ENCODE data around the gene ESRP2. TPM values are rescaled to one million over a fixed set of nuclear protein-coding genes. Genes with fewer than 3 reads are reported as not detected.

ESRP2 gene
- total and polyA plus RNA-seq, 12 donors: 0.07 to 1.0 (median 0.44) TPM

DNA sequence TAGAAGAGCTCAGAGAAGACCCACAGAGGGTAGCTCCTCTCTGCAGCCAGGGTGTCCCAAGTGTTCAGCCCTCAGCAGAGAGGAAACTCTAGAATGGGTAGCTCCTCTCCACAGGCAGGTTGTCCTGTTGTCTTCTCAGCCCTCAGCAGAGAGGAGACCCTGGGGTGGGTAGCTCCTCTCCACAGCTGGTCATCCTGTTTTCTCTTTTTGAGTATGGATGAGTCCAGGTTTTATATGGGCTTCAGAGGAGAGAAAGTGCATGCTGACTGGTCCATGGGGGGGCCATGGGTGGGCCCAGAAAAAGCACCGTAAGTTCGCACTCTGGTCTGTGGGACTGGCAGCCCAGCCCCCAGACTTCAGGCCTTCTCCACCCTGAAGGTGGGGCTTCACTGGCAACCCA is 48.4 kb downstream of the ESRP2 start:
- Histone ChIP-seq H3K4me3 (no peak overlapping the region), H3K4me1 (peaks cover 0 to 10% (median 0%) of the 10 kb centered on the region in 9 donors), H3K9me3 (no peaks in the 10 kb centered on the region), H3K27me3 (no peaks in the 10 kb centered on the region), H3K36me3 (peaks cover 0 to 99% (median 39%) of the 10 kb centered on the region in 9 donors), H3K27ac (no peak overlapping the region)
- intact Hi-C loops (cut with DNase I): no loop called here
- DNase-seq (no peak), ATAC-seq (no peak)
- WGBS, 2 donors: 94 to 100% methylated on average over 2 of the region's 2 CpGs
- TF ChIP-seq, protein P1, sequence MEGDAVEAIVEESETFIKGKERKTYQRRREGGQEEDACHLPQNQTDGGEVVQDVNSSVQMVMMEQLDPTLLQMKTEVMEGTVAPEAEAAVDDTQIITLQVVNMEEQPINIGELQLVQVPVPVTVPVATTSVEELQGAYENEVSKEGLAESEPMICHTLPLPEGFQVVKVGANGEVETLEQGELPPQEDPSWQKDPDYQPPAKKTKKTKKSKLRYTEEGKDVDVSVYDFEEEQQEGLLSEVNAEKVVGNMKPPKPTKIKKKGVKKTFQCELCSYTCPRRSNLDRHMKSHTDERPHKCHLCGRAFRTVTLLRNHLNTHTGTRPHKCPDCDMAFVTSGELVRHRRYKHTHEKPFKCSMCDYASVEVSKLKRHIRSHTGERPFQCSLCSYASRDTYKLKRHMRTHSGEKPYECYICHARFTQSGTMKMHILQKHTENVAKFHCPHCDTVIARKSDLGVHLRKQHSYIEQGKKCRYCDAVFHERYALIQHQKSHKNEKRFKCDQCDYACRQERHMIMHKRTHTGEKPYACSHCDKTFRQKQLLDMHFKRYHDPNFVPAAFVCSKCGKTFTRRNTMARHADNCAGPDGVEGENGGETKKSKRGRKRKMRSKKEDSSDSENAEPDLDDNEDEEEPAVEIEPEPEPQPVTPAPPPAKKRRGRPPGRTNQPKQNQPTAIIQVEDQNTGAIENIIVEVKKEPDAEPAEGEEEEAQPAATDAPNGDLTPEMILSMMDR (IDR thresholded peaks at IDR 0.05): no peak

DNA sequence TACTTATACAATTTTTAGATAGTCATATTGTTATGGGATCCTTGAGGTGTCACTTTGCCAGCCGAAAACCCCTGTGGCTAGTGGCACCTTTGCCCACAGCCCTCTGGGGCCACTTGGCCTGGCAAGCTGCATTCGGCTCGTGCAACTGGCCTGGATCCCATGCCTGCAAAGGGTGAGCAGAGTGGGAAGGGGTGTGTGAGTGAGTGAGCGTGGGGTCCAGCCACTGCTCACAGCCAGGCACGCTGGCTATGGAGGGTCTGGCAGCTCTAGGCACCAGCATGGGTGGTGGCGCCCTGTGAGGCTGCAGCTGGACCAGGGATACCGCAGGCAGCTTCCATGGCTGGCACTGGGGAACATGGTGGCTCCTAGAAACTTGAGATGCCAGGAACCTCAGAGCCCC is 49.0 kb downstream of the ESRP2 start:
- Histone ChIP-seq H3K36me3 (peaks cover 0 to 100% (median 46%) of the 10 kb centered on the region in 9 donors), H3K4me1 (peaks cover 0 to 10% (median 0%) of the 10 kb centered on the region in 9 donors), H3K4me3 (no peak overlapping the region), H3K9me3 (no peaks in the 10 kb centered on the region), H3K27me3 (no peaks in the 10 kb centered on the region), H3K27ac (no peak overlapping the region)
- no peak for ATAC-seq
- TF ChIP-seq, protein P1 (IDR thresholded peaks at IDR 0.05): no peak
- DNase-seq: no peak
- intact Hi-C loops (cut with DNase I): no loop called here
- 95 to 99% methylated on average over 7 of the region's 7 CpGs for WGBS, 2 donors

DNA sequence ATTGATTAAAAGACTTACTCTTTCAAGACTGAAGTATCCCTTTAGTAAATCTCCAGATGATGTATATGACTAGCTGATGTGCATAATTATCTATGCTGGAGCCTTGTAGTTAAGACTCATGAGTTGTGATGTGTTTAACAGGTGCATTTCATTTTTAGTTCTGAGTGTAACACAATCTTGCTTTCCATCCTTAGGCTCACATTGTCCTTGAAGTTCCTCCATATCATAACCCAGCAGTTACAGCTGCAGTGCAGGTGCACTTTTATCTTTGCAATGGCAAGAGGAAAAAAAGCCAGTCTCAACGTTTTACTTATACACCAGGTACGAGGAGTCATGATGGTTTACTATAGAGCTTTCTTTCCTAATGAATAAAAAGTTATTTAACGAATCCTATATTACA is 52.9 kb downstream of the ESRP2 start:
- TF ChIP-seq, protein P1 (IDR thresholded peaks at IDR 0.05): no peak
- Histone ChIP-seq H3K9me3 (no peaks in the 10 kb centered on the region), H3K4me3 (no peak overlapping the region), H3K36me3 (peaks cover 0 to 99% (median 28%) of the 10 kb centered on the region in 9 donors), H3K4me1 (peaks cover 0 to 7% (median 0%) of the 10 kb centered on the region in 9 donors), H3K27ac (no peak overlapping the region), H3K27me3 (no peaks in the 10 kb centered on the region)
- ATAC-seq (no peak), DNase-seq (no peak)
- WGBS, 2 donors: 85 to 96% methylated on average over 3 of the region's 3 CpGs
- intact Hi-C loops (cut with DNase I): no loop called here

DNA sequence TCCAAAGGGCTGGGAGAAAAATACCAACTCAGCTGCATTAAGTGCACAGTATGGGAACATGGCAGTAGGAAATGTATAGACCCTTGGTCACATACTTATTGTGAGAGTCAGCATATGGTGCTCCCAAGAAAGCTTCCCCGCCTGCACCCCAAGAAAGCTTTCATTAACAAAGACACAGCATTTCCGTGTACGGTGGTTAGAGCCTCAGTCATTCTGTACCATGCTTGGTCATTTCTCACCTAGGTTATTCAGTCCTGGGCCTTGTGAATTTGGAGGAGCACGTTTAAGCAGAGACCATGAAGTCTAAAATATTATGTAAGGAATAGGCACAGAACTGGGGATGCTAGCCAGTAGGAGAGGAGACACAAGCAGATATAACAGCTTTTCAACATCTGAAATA is 56.1 kb downstream of the ESRP2 start:
- WGBS, 2 donors: 97 to 98% methylated on average over 4 of the region's 4 CpGs
- Histone ChIP-seq H3K27me3 (no peaks in the 10 kb centered on the region), H3K9me3 (no peaks in the 10 kb centered on the region), H3K36me3 (peaks cover 0 to 92% (median 37%) of the 10 kb centered on the region in 9 donors), H3K27ac (no peak overlapping the region), H3K4me3 (no peak overlapping the region), H3K4me1 (peaks cover 0 to 7% (median 0%) of the 10 kb centered on the region in 9 donors)
- intact Hi-C loops (cut with DNase I): no loop called here
- no peak for DNase-seq
- TF ChIP-seq, protein P1 (IDR thresholded peaks at IDR 0.05): no peak
- no peak for ATAC-seq

All from heart right ventricle (tissue), 16 donors.